Right atrium auricular region (tissue), 2 donors: ENCODE data around the gene RUBCNL. TPM values are rescaled to one million over a fixed set of nuclear protein-coding genes. Genes with fewer than 3 reads are reported as not detected.
"Not testable (repeated sequence)": the region's sequence is repeated elsewhere in the genome, so short reads cannot be mapped to it uniquely, and the experiment has no call there.

Source experiments
- DNase-seq: peaks from one replicate; pipeline ENCODE4 v3.0.0-alpha.2; 2019; ENCODE audit warnings: low spot score
- H3K27ac ChIP-seq, 2 donors: fragments of 200-600 bp; sonication (generic); 1 replicate in 1 of 2; 2 replicates in 1 of 2; pipeline ENCODE4 v1.5.1; 2016 to 2019
- H3K27me3 ChIP-seq, 2 donors: fragments of 200-600 bp; sonication (generic); one replicate each; pipeline versions ENCODE4 v1.5.1 to v1.6.0; 2017 to 2019
- H3K36me3 ChIP-seq: fragments of 200-600 bp; sonication (generic); one replicate; pipeline ENCODE4 v1.5.1; 2016
- H3K4me1 ChIP-seq, 2 donors: fragments of 200-600 bp; sonication (generic); one replicate each; pipeline versions ENCODE4 v1.5.1 to v1.6.0; 2017 to 2019
- H3K4me3 ChIP-seq, 2 donors: fragments of 200-600 bp; sonication (generic); 1 replicate in 1 of 2; 2 replicates in 1 of 2; pipeline ENCODE4 v1.5.1; 2017 to 2019; ENCODE audit warnings: mild to moderate bottlenecking in 1 of 2, moderate library complexity in 1 of 2
- H3K9me3 ChIP-seq, 2 donors: fragments of 200-600 bp; sonication (generic); one replicate each; pipeline ENCODE4 v1.5.1; 2019
- total RNA-seq, 2 donors: library from RNA; depleted of rRNA; stranded (reverse); fragments of >200 nt; gene quantifications; one replicate each; pipeline ENCODE4 v1.1.0, GENCODE V29; 2016
- TF ChIP-seq, protein P1 (sequence below), 2 donors: fragments of 200-600 bp; sonication (generic); IDR thresholded peaks; one replicate each; pipeline ENCODE4 v1.5.1; 2019; ENCODE audit warnings: antibody characterized with exemption in 2 of 2

RUBCNL gene, protein sequence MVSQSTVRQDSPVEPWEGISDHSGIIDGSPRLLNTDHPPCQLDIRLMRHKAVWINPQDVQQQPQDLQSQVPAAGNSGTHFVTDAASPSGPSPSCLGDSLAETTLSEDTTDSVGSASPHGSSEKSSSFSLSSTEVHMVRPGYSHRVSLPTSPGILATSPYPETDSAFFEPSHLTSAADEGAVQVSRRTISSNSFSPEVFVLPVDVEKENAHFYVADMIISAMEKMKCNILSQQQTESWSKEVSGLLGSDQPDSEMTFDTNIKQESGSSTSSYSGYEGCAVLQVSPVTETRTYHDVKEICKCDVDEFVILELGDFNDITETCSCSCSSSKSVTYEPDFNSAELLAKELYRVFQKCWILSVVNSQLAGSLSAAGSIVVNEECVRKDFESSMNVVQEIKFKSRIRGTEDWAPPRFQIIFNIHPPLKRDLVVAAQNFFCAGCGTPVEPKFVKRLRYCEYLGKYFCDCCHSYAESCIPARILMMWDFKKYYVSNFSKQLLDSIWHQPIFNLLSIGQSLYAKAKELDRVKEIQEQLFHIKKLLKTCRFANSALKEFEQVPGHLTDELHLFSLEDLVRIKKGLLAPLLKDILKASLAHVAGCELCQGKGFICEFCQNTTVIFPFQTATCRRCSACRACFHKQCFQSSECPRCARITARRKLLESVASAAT
- total RNA-seq: 1 to 10 TPM in 1 of 2 donors, under 1 TPM in 1; 0.59 to 1.5 TPM

DNA sequence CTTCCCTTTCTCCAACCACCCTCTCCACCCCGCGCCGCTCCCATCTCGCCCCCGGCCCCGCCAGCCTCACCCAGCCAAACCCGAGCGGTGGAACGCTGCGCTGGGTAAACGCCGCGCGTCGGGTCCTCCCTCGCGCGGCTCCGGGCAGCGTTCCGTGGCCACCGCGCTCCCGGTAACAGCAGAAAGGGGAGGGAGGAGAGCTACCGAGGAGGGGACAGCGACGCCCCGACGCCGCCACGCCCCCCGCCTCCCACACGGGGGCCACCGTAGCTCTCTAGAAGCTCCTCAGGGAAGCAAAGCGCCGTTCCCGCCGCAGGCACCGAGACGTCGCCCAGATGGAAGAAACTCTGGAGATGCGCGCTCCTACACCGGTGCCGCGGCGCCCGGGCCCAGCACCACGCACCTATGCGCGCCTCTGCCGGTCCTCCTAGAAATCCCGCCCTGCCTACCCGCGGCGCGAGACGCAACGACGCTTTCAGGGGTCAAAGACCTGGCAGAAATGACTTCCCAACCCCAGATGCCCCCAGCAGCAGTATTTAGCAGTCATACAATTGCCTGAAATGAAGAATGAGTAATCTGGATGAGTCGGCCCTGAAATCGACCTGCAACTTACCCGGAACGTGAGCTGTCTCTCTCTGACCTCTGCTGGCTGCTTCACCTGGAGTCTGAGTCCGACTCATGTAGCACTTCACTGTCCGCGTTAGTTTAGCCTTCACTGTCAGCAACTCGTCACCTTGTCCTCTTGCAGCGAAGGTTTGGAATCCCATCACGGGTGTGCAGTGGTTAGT, at the start of gene RUBCNL:
RUBCNL (minus strand) TSS at position 189 of the 788 bp plus-strand sequence. CDS start 14,777 bp downstream, outside the sequence.
- DNase-seq: no peak
- H3K4me1 ChIP-seq: peaks cover 0 to 10% of the 10 kb centered on the region in 2 donors
- H3K36me3 ChIP-seq: no peaks in the 10 kb centered on the region
- H3K4me3 ChIP-seq: peak within 1 kb of the TSS; percentile 21 to 51
- TF ChIP-seq, protein P1, sequence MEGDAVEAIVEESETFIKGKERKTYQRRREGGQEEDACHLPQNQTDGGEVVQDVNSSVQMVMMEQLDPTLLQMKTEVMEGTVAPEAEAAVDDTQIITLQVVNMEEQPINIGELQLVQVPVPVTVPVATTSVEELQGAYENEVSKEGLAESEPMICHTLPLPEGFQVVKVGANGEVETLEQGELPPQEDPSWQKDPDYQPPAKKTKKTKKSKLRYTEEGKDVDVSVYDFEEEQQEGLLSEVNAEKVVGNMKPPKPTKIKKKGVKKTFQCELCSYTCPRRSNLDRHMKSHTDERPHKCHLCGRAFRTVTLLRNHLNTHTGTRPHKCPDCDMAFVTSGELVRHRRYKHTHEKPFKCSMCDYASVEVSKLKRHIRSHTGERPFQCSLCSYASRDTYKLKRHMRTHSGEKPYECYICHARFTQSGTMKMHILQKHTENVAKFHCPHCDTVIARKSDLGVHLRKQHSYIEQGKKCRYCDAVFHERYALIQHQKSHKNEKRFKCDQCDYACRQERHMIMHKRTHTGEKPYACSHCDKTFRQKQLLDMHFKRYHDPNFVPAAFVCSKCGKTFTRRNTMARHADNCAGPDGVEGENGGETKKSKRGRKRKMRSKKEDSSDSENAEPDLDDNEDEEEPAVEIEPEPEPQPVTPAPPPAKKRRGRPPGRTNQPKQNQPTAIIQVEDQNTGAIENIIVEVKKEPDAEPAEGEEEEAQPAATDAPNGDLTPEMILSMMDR (IDR thresholded peaks at IDR 0.05): no peak
- H3K9me3 ChIP-seq: no peaks in the 10 kb centered on the region
- peaks cover 0 to 7% of the 10 kb centered on the region in 2 donors for H3K27me3 ChIP-seq
- H3K27ac ChIP-seq: no peak within 1 kb of the TSS

DNA sequence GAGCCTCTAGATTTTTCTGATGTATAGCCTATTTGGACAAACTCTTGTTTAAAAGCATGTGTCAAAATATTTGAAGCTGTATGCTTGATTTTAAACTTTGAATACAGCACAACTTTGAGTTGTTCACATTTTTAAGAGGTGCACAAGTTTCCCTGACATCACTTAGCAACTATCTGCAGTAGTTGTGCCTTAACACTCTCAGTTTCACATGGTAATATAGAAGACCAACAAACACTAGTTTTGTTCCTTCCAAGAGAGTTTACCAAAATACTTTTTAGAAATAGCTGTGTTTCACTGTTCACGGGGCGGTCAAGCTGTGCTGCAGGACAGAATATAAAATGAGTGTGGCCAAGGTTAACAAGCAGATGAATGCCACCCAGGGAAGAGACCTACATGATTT, 42.5 kb upstream of the RUBCNL start:
- not testable (repeated sequence) for H3K9me3 ChIP-seq, DNase-seq, H3K27ac ChIP-seq, H3K4me3 ChIP-seq, H3K36me3 ChIP-seq, H3K27me3 ChIP-seq, H3K4me1 ChIP-seq

DNA sequence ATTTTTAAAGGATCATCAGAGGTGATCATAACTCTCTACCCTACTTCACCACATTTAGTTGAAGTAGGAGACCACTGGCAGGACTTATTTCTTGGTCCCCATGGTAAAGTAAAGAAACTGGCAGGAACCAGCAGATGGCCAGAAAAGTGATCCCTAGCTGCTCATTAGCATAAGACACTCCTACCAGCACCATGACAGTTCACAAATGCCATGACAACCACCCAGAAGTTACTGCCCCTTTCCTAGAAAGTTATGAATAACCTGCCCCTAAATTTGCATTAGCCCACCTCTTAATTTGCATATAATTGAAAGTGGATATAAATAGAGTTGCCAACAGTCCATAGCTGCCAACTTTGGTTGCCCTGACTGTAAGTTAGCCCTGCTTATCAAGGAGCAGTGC, 18.4 kb upstream of the RUBCNL start:
- Histone ChIP-seq H3K9me3 (no peaks in the 10 kb centered on the region), H3K27ac (no peak overlapping the region)

DNA sequence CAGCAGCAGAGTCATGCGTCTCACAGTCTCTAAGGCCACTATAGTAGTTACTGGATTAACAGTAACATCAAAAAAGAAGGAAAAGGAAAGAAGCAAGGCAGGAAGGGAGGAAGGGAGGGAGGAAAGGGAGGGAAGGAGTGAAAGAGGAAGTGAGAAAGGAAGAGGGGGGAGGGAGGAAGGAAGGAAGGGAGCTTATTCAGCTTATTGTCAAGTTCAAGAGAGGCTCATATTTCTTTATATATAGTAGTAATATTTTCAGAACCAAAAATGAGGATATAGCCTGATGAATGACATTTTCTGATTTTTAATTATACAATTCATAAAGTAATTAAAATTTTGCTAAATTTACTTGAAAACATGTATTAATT, 17.7 kb upstream of the RUBCNL start:
- no peak overlapping the region for H3K27ac ChIP-seq
- H3K9me3 ChIP-seq: no peaks in the 10 kb centered on the region
- no peaks in the 10 kb centered on the region for H3K27me3 ChIP-seq
- no peak overlapping the region for H3K4me3 ChIP-seq
- H3K4me1 ChIP-seq: no peaks in the 10 kb centered on the region
- DNase-seq: no peak
- TF ChIP-seq, protein P1 (IDR thresholded peaks at IDR 0.05): no peak
- H3K36me3 ChIP-seq: no peaks in the 10 kb centered on the region

More for the DNA sequence above, 18.4 kb upstream of the RUBCNL start:
- no peak for DNase-seq
- no peak overlapping the region for H3K4me3 ChIP-seq
- TF ChIP-seq, protein P1 (IDR thresholded peaks at IDR 0.05): no peak
- H3K36me3 ChIP-seq: no peaks in the 10 kb centered on the region
- no peaks in the 10 kb centered on the region for H3K27me3 ChIP-seq
- no peaks in the 10 kb centered on the region for H3K4me1 ChIP-seq

DNA sequence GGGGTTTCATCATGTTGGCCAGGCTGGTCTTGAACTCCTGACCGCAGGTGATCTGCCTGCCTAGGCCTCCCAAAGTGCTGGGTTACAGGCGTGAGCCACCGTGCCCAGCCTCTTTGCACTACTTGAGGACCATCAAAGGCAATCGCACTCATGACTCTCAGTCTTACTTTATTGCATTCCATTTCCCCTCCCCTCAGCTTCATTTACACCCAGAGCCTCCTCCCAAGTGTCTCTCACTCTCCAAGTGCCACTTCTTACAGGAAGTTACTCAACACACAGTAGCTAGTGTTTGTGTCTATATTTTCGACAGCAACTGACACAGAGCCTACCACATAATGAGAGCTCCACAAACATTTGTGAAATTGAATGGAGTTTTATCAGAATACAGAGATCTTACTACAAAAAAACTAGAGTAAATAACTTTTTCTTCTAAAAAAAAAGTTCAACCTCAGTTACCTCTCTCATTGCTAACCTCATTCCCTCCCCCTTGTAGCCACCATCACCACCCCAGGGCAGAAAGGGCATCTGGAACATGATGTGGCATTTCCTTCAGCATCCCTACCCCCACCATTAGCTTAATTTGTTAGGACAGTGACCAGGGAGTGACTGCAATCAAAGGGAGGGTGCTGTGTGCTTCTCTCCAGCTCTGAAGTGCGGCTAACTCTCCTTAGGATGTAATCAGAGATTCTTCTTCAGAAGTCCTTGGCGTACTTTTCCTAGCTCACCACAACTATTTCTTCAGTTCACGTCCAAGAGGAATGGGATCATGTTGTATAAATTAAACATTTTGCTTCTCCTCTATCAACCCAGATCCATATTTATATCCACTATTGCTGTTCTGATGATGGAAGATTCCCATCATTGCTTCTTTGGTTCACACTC, 17.0 kb upstream of the RUBCNL start:
- TF ChIP-seq, protein P1 (IDR thresholded peaks at IDR 0.05): no peak
- Histone ChIP-seq H3K27ac (no peak overlapping the region), H3K4me3 (no peak overlapping the region), H3K9me3 (no peaks in the 10 kb centered on the region), H3K36me3 (no peaks in the 10 kb centered on the region), H3K4me1 (no peaks in the 10 kb centered on the region), H3K27me3 (no peaks in the 10 kb centered on the region)
- no peak for DNase-seq
